HL-60/S4 treated with phorbol 12-myristate 13-acetate at 8.2 ng/mL for 4 days and 3 days (cell line): ENCODE data around the gene ADSL.

Experiments used
- in situ Hi-C: fragments of 300-500 bp; cut with MboI; formaldehyde crosslinking; loops from 2 replicates; pipeline ENCODE4 v1.15.0; 2022; ENCODE audit warnings: low sequenced_read_pairs

ADSL gene

DNA sequence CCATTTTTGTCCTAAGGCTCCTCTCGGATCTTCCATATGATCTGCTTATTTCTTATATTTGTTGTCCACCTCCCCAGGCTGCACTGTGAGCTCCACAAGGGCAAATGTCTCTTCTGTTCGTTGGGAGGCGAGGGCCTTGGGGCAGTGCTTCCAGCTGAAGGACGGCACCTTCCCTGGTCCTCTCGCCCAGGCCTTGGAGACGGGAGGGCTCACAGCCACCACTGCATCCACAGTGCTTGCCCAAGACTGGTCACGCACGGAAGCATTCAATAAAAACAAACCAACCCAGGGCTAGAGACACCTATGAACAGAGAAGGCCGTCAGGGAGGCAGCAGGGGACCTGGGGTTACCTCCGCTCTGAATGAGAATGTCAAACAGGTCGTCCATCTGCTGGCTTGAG is 70.3 kb downstream of the ADSL start:
- in situ Hi-C loops, result no loop called here

DNA sequence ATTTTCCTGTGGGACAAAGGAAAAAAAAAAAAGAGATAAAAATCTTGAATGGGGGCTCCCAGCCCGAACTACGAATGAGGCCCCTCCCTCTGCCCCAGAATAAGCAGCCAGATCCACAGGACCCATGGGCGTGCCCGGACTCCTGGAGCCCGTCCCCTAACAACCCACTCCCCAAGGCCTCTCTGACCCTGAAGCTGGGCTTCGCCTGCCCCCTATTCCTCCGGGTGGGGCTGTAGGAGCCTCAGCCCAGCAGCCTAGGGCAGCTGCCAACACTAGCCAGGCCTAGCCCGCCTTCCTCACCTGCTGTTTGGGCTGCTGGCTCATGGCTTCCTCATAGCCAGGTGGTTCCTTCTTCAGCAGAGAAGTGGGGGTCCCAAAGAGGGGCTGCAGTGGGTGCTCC is 70.7 kb downstream of the ADSL start:
- in situ Hi-C loops, result no loop called here

DNA sequence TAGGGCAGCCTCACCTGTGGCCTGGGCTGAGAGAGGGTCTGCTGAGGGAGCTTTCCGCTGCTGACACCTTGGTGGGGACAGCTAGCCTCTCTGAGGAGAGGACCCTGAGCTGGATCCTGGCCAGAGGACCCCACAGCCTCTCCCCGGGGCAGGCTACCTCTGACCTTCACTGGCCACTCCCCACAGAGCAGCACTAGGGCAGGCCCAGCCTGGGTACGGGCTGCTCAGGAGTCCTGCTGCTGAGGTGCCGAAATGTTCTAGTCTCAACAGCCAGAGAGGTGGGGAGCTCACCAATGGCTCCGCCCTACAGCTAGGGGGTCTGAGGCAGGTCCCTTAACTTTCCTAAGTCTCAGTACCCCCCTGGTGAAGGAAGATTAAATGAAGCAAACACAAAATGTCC is 71.6 kb downstream of the ADSL start:
- in situ Hi-C loops, result no loop called here

DNA sequence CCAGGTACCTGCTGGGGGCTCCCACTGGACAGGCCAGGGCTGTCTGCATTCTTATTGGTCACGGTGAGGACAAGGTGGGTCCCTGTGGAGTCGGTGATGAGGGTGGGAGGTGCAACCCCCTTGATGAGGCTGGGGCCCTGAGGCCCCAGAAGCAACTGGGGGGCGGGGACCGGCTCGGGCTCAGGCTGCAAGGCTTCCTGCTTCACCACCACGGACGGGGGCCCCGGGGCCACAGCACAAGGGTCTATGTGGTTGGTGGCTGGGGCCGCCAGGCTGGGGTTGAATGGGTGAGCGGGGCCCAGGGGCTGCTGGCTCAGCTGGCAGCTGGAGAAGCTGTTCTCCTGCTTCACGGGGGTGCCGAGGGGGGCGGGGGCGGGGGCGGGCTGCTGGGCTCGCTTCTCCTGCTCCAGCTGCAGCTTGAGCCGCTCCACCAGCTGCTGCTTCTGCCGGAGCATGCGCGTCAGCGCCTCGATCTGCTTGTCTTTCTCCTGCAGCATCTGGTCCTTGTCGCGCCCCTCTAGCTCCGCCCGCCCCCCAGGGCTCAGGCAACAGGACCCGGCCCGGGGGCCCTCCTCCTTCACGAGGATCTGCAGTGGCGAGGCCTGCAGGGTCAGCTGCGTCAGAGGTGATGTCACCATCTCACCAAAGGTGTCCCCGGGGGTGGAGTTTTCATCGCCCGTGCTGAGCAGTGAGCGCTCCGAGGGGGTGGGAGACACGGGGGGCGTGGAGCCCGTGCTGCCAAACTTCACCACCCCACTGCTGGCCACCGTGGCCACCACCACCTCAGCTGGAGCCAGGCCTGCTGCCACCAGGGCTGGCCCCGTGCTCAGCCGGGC is 72.3 kb downstream of the ADSL start:
- in situ Hi-C loops, result no loop called here

DNA sequence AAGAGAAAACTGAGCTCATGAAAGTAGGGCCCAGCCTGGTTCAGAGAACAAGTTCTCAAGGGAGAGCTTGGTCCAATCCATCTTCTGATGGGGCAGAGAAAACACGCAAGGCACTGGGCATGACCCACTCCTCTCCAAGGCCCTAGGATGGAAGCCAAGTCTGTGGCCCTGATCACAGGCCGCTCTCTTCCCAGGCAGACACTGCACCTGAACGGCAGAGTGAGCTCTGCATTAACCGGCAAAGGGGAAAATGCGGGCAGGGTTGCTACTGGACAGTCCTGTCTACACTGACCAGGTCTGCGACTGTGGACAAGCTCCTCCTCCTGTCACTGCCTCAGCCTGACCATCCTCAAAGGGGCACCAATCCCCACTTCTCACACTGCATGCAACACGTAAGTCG is 73.4 kb downstream of the ADSL start:
- in situ Hi-C loops, result no loop called here

DNA sequence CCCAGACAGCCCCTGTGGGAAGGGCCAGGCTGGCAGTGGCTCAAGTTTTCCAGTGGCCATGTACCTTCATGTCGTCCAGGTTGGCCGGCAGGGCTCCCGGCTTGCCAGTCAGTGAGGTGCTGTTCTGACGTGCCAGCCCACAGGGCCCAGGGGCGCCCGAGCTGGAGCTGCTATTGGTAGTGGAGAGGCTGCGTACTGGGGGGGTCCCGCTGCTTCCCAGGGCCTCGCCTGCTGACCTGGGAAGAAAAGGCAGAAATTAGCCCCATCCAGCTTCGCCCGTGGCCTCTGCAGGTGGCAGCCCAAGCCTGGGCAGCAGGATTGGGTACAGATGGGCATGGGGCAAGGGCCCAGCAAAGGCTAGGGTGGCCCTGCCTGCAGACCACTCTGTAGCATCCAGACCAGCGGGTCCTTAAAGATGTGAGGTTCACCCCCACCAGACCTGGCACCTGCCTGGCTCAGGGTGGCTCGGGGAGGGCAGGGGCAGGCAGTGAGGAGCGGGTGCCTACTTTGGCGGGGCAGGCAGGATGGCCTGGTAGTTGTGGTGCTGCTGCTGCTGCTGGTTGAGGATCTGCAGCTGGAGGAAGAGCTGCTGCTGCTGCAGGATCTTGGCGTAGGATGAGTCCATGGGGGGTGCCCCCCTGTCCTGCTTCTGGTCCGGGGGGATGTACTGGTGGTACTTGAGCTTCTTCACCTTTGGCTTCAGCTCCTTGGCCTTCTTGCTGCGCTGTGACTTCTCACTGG is 74.2 kb downstream of the ADSL start:
- in situ Hi-C loops, result no loop called here

DNA sequence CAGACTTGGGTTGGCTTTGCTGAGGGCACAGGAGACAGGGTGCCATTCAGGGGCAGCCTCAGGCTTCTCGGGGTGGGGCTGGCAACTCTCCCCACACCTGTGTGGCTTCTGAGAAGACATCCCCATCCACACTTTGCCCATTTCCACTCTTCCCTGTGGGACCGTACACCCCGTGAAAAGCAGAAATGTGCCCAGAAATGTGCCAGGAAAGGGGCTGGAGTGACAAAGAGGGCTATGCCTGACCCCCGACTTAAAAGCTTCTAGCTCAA is 74.7 kb downstream of the ADSL start:
- in situ Hi-C loops, result no loop called here

DNA sequence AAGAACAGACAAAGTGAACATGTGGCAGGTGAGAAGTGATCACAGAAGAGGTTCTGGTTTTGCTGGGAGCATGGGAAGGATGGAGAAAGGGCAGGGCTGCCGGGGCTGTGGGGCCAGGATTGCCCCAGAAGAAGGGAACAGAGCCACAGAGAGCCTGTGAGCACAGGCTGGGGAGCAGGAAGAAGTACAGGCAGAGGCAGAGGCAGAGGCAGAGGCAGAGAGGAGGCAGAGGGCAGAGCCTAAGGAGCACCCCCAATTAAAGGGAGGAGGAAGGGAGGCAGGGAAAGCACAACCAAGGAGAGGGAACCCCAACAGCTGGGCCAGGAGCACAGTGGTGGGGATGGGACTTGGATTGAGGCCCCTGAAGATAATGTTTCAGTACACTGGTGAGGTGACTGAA is 75.6 kb downstream of the ADSL start:
- in situ Hi-C loops, result no loop called here

DNA sequence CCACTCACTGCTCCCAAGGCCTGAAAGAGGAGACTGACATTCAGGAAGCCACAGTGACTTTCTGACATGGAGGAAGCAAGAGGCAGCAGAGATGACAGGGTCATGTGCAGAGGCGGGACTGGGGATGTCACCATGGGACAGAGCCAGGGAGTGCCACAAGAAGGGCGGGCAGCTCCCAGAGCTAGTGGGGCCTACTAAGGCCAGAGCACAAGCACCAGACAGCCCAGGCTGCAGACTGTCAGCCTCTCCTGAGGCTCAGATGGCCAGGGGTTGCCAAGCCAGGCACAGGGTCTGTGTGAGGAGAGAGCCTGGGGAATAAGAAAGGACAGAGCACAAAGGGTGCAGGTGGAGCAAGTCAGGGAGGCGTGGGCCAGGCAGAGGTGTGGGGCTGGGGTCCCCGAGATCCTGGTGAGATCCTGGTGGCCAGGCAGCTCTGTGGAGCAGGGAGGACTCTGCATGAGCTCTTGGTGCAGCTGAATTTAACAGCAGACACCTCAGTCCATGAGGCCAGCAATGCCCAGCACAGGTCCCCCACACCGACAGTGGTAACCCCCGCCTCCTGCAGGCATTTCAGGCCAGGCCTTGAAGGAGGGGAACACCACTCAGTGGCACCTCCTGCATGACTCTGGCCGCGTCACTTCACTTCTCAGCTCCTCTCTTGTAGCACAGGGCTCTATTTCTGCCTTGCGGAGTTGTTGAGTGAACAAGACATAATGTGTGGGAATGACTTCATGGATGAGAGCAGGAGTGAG is 76.4 kb downstream of the ADSL start:
- in situ Hi-C loops, result no loop called here

DNA sequence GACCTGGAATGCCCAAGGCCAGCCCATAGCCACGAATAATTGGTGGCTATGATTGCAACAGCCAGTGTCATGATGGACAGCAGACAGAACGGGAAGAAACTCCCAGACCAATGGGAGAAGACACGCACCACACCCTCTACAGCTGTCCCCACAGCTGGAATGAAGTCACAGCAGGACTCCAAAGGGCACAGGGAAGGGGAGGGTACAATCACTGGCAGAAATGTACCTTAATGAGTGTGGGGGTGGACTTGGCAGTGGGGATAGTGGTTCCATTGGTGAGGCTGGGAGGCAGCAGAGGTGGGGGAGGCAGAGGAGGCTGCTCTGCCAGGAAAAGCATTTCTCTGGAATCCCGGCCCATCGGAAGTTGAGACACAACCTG is 77.0 kb downstream of the ADSL start:
- in situ Hi-C loops, result no loop called here

DNA sequence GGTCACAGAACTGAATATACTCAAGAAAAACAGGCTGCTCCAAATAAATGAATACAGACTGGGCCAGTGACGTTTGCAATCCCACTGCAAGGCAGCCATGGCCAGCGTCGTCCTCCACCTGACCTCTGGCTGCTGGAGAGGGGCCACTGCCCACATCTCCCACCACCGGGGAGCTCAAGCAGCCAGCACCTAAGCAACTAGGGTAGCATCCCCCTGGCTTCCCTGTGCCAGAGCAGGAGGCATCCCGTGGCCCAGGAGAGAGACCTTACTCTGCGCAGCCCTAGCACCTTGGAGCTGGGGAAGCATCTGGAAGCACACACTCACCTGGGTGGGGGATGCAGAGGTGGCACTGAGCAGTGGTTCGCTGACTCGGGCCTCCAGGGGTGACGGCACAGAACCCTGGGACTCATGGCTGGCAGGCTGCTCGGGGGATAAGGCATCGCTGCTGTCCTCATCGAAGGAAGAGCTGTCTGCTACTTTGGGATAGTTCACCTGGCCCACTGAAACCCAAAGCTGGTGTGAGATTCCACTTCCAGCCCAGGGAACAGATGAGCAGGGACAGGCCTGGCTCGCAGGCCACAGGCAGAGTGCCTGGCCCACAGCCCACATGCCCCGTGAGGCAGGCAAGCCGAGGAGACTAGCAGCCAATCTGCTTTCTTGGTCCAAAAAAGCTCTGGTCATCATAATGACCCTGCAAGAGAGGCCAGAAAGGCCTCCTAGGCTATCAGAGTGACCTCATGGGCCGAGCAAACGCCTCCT is 77.8 kb downstream of the ADSL start:
- in situ Hi-C loops, result no loop called here

DNA sequence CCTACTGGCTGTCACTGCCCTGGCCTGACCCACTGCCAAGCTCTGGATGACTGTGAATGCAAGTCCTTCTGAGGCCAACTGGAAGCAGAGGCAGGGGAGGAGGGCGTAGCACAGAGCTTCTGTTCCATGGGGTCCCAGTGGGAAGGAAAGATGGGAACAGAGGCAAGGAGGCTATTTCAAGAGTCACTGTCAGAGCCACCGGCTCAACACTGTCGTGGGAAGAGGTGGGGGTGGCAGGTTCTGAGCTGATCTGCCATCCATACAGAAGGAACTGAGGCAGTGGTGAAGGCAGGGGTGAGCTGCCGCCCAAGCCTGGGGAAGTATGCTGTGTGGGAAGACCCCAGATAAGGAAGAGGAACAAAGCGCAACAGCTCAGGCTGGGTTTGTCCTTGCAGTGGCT is 78.8 kb downstream of the ADSL start:
- in situ Hi-C loops, result no loop called here

DNA sequence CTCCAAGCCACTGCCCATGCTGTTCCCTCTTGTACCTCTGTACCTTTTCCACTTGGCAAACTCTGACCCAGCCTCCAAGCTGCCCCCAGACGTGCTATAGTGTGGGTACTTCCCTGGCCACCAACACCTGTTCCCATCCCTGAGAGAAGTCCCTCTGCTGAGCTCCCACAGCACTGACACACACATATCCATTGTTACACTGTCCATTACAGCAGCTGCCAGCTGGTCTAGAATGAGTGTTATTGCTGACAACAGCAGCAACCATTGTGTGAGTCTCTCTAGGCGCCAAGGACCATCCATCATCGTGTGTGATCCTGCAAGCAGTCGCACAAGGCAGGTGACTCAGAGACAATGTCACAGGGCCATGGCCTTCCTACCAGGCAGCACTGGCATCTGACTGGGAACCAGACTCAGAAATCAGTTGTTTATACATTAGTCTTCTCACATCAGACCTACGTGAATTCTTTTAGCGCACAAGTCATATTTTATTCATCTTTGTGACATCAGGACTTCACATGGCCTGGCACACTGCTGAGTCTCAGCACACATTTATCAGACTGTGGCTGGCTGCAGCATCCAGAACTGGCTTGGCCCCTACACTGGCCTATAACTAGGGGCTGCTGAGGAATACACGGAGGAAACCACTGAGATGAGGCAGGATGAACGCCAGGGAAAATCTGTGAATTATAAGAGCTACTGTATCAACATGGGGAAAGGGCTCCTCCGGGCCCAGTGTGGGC is 80.5 kb downstream of the ADSL start:
- in situ Hi-C loops, result no loop called here

DNA sequence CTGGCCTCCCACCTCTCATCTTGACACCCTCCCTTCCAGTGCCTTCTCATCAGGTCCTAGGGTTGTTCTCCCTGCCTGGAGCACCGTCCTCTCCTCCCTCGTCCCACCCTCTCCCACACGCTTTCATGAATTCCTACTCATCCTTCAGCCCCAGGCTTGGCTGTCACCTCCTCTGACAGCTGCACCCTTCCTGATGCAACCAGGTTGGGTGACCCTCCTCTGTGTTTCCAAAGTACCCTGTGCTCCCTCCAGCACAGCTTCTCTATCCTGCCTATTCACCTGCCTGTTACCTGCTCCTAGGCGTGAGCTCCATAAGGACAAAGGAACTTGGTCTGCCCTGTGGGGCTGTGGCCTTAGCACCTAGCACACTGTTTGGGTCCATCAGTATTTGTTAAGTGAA is 82.5 kb downstream of the ADSL start:
- in situ Hi-C loops, result no loop called here

DNA sequence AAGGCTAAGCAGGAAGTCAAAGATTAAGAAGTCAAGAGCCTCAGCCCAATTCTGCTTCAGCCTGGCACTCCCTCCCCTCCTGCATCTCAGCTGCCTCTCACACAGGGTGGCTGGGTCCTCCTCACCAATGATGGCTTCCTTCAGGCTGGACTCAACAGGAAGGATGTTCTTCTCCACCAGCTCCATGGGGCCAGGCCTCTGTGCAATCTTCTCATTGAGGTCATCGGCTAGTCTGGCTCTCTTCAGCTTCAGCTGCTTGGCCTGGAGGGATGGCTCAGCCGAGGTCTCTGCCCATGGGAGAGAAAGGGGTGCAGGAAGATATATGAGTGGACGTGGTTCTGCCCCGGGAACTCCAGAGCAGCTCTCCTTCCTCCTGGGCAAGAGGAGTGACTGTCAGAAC is 83.2 kb downstream of the ADSL start:
- in situ Hi-C loops, result no loop called here

DNA sequence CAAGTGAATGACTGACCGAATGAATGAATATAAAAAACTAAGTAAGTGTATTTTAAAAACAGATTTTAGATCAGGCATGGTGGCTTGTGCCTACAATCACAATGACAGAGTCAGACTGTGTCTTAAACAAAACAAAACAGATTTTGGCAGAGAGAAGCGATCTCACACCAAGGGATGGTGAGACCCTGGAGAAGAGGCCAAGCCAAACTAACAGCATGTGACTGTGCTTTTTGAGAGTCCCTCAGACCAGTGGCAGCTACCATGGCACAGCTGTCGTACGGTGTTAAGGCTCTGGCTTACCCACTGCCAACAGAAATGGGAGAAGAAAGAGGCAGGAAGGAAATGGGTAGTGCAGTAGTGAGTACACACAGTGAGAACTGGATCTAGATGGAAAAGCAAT is 84.7 kb downstream of the ADSL start:
- in situ Hi-C loops, result no loop called here

DNA sequence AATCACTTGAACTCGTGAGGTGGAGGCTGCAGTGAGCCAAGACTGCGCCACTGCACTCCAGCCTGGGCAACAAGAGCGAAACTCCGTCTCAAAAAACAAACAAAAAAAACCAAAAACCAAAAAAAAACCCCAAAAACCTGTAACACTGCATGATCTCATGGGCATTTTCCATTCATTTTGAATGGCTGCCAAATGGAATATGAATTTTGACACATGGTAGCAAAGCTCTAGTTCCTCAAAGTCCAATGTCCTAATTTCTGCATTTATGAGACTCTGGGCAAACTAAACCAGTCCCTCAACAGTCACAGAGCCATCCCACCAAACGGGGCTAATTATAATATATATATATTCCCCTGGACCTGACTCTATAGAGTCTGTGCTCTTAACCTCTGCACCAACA is 85.9 kb downstream of the ADSL start:
- in situ Hi-C loops, result no loop called here

DNA sequence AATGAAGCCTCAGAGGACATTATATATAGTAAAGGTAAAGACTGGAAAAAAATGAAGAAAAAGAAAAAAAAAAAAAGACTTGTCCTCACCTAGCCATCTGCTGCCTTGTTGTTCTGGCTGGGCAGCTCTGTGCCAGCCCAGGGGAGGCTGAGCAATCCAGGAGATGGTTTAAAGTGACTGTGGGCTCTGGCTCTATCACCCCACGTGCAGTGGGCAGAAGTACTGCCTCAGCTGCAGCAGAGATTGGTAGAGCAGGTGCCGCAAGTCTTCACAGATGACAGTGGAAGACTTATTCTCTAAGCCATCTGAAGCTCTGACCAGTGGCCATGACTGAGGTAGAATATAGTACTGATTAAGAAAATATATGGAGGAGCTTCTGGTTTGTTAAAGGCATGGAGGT is 86.3 kb downstream of the ADSL start:
- in situ Hi-C loops, result no loop called here

DNA sequence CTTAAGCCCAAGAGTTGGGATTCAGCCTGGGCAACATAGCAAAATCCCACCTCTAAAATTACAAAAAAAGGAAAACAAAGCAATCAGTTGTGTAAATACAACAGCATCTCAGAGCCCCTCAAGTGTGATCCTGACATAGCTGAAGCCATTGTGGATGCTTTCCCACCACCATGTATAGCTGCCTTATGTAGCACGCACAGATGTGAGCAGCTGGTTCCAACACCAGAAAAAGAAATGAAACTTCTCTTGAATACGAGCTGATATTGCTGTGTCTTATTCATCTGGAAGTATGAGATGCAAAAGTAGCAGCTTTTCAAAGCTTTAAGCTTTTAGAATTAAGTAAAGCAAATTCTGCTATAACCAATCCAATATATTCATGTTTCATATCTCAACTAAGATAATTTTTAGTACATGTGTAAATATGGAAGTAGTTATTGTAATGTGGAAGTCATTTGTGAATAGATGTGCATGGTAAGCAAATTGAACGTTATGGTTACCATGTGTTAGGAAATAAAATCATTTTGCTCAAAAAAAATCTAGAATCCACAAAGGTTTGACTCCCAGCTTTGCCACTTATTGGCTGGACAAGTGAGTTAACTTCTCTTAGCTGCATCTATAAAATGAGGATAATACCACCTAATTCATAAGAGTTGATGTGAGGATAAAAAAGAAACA is 87.3 kb downstream of the ADSL start:
- in situ Hi-C loops, result no loop called here

DNA sequence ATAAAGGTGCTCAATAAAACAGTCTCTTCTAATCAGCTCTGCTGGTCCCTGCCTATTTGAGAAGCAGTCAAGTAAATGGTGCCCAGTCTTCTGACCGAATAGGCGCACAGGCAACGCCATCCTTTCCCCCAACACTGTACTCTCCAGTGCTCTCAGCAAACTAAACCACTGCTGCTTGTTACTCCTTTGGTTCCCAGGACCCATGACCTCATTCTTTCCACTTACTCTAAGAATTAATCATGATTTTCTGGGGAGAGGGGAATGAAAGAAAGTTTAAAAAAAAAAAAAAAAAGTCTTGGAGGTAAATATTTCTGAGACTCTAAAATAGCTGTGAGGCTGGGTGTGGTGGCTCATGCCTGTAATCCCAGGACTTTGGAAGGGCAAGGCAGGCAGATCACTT is 87.8 kb downstream of the ADSL start:
- in situ Hi-C loops, result no loop called here
